Articular chondrocyte of knee joint (primary cell): ENCODE data around the gene ZSCAN29. TPM values are rescaled to one million over a fixed set of nuclear protein-coding genes. Genes with fewer than 3 reads are reported as not detected.

Experiments
- total RNA-seq: library from RNA; depleted of rRNA; stranded (reverse); fragments of >200 nt; gene quantifications from 2 replicates; pipeline ENCODE4 v1.2.3, GENCODE V29; 2012

Gene ZSCAN29
- 21.0 and 24.9 TPM in 2 replicates for total RNA-seq

GRCh38 chr15:43370975-43371974, at the start of gene ZSCAN29, which contains the start of gene TUBGCP4:
ZSCAN29 (minus strand) TSS chr15:43371043; CDS start chr15:43369913, 1,130 bp downstream.
TUBGCP4 (plus strand) TSS chr15:43371101; CDS start chr15:43371355, 254 bp downstream.

DNA sequence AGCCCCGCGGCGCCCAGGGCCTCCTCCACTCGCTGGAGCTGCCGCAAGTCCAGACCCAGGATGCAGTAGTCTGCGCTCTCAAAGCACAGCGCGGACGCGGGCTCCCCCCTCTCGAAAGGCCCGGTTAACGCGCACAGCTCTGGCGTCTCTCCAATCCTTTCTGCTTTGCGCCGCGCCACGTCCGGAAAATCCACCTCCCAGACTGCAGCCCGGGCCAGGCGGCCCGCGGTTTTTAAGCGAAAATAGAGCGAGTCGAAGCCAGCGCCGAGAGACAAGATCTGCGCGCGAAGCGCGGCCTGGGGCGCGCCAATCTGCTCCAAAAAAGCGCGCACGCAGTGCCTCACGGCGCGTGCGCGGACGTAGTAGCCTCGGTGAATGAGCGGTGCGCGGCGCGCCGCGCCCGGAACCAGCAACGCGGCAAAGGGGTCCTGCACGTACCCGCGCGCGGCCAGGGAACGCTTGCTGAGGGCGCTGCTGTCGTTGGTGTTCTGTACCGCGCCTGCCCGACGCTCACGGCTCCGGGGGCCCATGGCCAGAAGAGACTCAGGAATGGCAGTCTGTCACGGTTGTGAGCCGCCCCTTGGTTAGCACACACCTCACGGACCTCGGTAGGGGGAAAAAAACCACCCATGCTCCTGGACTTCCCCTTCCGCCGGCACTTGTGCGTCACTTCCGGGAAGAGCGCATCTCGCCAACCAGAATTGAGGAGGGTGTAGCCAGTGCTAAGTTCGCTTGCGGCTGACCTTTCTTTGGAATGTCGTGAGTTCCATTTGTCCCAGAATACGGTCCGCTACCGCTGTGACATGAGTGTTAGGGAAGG, 40.7 kb downstream of the ZSCAN29 start, which contains the start of gene LCMT2:
TSS of gene LCMT2 (minus strand) at position 614 of the 820 bp plus-strand sequence. CDS start at position 530, 84 bp downstream.

Other genes with a start within 250 kb of the ZSCAN29 start
- gene TMEM62, start 237.5 kb downstream of the ZSCAN29 start, total RNA-seq: 19.2 and 21.0 TPM in 2 replicates
- gene CCNDBP1, start 185.6 kb downstream of the ZSCAN29 start, total RNA-seq: 51.5 and 53.8 TPM in 2 replicates
- not detected in 2 replicates for gene EPB42, start 150.0 kb downstream of the ZSCAN29 start, total RNA-seq
- gene TGM5, start 104.1 kb downstream of the ZSCAN29 start, total RNA-seq: 0.22 and 0.78 TPM in 2 replicates
- gene TGM7, start 68.8 kb downstream of the ZSCAN29 start, total RNA-seq: not detected in 2 replicates
- 7.8 and 8.0 TPM in 2 replicates for gene LCMT2, start 40.5 kb downstream of the ZSCAN29 start, total RNA-seq
- 7.6 and 10.5 TPM in 2 replicates for gene TUBGCP4, start 58 bp upstream of the ZSCAN29 start, total RNA-seq
- 86.2 and 86.8 TPM in 2 replicates for gene TP53BP1, start 122.1 kb upstream of the ZSCAN29 start, total RNA-seq
- 124 and 126 TPM in 2 replicates for gene MAP1A, start 146.6 kb upstream of the ZSCAN29 start, total RNA-seq
- gene PPIP5K1, start 219.2 kb upstream of the ZSCAN29 start, total RNA-seq: 23.9 and 24.0 TPM in 2 replicates
- gene CKMT1B, start 223.0 kb upstream of the ZSCAN29 start, total RNA-seq: not detected in 2 replicates
- gene STRC, start 247.8 kb upstream of the ZSCAN29 start, total RNA-seq: 0.26 and 0.32 TPM in 2 replicates